Stomach (tissue), 9 donors: Measurements from ENCODE around the gene LRMDA. TPM values are rescaled to one million over a fixed set of nuclear protein-coding genes. Genes with fewer than 3 reads are reported as not detected.
A peak's percentile ranks its signal among the peaks of the same experiment; 100 is the strongest.

Experiments used
- DNase-seq, 2 donors: peaks; one replicate each; pipeline versions ENCODE4 v3.0.0 to v3.0.0-alpha.2; 2013 to 2019
- H3K27ac ChIP-seq, 5 donors: fragments of 200-600 bp in 4 of 5; sonication (generic) in 4 of 5; one replicate each; pipeline ENCODE4 v1.5.1; 2013 to 2019; ENCODE audit warnings: mild to moderate bottlenecking in 1 of 5, moderate library complexity in 1 of 5
- H3K27me3 ChIP-seq, 3 donors: fragments of 200-600 bp; sonication (generic); one replicate each; pipeline ENCODE4 v1.5.1; 2017 to 2019; ENCODE audit warnings: mixed run types in 1 of 3
- H3K36me3 ChIP-seq, 4 donors: fragments of 200-600 bp; sonication (generic); 1 replicate in 3 of 4; 2 replicates in 1 of 4; pipeline ENCODE4 v1.5.1; 2016 to 2019
- H3K4me1 ChIP-seq, 4 donors: fragments of 200-600 bp; sonication (generic); one replicate each; pipeline ENCODE4 v1.5.1; 2016 to 2019
- H3K4me3 ChIP-seq, 4 donors: fragments of 200-600 bp; sonication (generic) in 3 of 4; one replicate each; pipeline ENCODE4 v1.5.1; 2016 to 2019; ENCODE audit warnings: mild to moderate bottlenecking in 1 of 4
- H3K9me3 ChIP-seq, 4 donors: fragments of 200-600 bp; sonication (generic); one replicate each; pipeline ENCODE4 v1.5.1; 2016 to 2019
- EP300 ChIP-seq: sonication (generic); formaldehyde crosslinking; IDR thresholded peaks from one replicate; pipeline ENCODE4 v1.6.1; 2017; ENCODE audit warnings: antibody characterized with exemption
- POLR2A ChIP-seq, 4 donors: fragments of 450-650 bp; IDR thresholded peaks; one replicate each; pipeline ENCODE4 v1.6.1; 2016; ENCODE audit warnings: antibody characterized with exemption in 4 of 4, control low read depth in 2 of 4, mild to moderate bottlenecking in 1 of 4, moderate library complexity in 1 of 4
- POLR2AphosphoS5 ChIP-seq, 3 donors: sonication (generic); formaldehyde crosslinking; IDR thresholded peaks; one replicate each; pipeline ENCODE4 v1.6.1; 2016; ENCODE audit warnings: antibody characterized with exemption in 3 of 3
- WGBS, 5 donors: extraction: QIAGEN DNeasy Blood & Tissue Kit in 3 of 5; methylation state at CpG; one replicate each; pipeline versions ENCODE4 v1.1.5 to v1.1.7; 2013 to 2018; 5-methylcytosine and 5-hydroxymethylcytosine counted together
- intact Hi-C: fragments of 100-400 bp; cut with DNase I; formaldehyde crosslinking; loops from one replicate; pipeline ENCODE4 v1.15.1; 2023; ENCODE audit warnings: low total_unique reads
- polyA plus RNA-seq, 3 donors: library from polyadenylated mRNA; stranded (reverse); fragments of 200-250 nt; gene quantifications; one replicate each; pipeline ENCODE4 v1.2.3, GENCODE V29; 2013
- total RNA-seq, 5 donors: library from RNA; depleted of rRNA; stranded (reverse); fragments of >200 nt; gene quantifications; one replicate each; pipeline versions ENCODE4 v1.1.0 to v1.2.3, GENCODE V29; 2014 to 2016
- TF ChIP-seq, protein P1 (sequence below), 7 experiments: fragments of 450-650 bp in 4 of 7; fragments of 200-600 bp in 3 of 7; sonication (generic) in 3 of 7; IDR thresholded peaks; one replicate each; pipeline ENCODE4 v1.5.1; 2016 to 2019; ENCODE audit warnings: antibody characterized with exemption in 7 of 7, control low read depth in 2 of 7, mild to moderate bottlenecking in 1 of 7
- donor health status: healthy with polysubstance abuse.
- donor health status: Bipolar disorder and iron deficiency.
- donor health status: healthy.

The LRMDA gene
- total and polyA plus RNA-seq, 8 donors: 1.3 to 30.2 (median 13.6) TPM; not detected in 1

DNA sequence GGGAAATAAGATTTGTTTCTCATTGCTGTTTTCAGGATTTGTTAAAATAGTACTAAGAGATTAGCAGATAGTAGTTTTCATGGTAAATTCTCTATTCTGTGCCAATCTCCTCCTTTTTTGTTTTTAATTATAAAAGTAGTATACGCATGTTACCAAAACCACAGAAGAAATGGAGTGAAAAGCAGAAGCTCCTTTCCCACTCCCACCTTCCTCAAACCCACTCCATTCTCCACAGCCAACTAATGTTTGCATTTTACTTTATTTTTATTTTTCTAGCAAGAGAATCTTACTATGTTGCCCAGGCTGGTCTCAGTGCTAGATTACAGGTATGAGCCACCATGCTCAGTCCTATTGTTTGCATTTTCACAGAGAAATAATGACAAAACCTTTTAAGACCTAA, 4.5 kb upstream of the LRMDA start:
- H3K4me1 ChIP-seq: peaks cover 18 to 42% (median 38%) of the 10 kb centered on the region in 4 donors
- intact Hi-C loops: no loop called here
- no peaks in the 10 kb centered on the region for H3K36me3 ChIP-seq
- no peak overlapping the region for H3K27ac ChIP-seq
- no peaks in the 10 kb centered on the region for H3K9me3 ChIP-seq
- no peak for DNase-seq
- TF ChIP-seq, protein P1, sequence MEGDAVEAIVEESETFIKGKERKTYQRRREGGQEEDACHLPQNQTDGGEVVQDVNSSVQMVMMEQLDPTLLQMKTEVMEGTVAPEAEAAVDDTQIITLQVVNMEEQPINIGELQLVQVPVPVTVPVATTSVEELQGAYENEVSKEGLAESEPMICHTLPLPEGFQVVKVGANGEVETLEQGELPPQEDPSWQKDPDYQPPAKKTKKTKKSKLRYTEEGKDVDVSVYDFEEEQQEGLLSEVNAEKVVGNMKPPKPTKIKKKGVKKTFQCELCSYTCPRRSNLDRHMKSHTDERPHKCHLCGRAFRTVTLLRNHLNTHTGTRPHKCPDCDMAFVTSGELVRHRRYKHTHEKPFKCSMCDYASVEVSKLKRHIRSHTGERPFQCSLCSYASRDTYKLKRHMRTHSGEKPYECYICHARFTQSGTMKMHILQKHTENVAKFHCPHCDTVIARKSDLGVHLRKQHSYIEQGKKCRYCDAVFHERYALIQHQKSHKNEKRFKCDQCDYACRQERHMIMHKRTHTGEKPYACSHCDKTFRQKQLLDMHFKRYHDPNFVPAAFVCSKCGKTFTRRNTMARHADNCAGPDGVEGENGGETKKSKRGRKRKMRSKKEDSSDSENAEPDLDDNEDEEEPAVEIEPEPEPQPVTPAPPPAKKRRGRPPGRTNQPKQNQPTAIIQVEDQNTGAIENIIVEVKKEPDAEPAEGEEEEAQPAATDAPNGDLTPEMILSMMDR (IDR thresholded peaks at IDR 0.05): no peak
- H3K27me3 ChIP-seq: no peaks in the 10 kb centered on the region
- no peak overlapping the region for H3K4me3 ChIP-seq
- 81 to 94% (median 90%) methylated on average over 1 of the region's 1 CpG for WGBS, 5 donors

DNA sequence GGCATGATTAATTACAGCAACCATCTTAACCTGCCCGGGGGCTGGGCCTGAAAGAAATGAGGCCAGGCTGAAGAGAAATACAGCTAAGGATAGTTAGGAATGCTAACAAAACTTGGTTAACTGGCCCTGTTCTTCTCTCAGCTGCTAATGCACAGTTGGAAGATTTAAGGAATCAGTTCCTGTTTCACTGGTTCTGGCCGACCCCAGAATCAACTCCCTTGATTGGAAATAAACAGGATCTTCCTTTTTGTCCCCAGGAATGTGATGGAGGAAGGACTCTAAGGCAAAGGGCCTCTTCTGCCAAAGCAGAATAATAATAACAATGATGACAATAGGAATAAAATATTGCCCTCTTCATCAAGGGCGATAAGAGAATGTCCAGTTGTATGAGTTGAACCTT, 3.5 kb upstream of the LRMDA start:
- TF ChIP-seq, protein P1 (IDR thresholded peaks at IDR 0.05): no peak
- no peak for TF ChIP-seq POLR2A (IDR thresholded peaks at IDR 0.05)
- TF ChIP-seq EP300: no peak
- TF ChIP-seq POLR2AphosphoS5 (IDR thresholded peaks at IDR 0.05): no peak
- H3K9me3 ChIP-seq: no peaks in the 10 kb centered on the region
- intact Hi-C loops: no loop called here
- peak overlapping the region in 3 of 5 donors; percentile 38 to 88 (median 79) for H3K27ac ChIP-seq
- no peaks in the 10 kb centered on the region for H3K27me3 ChIP-seq
- peaks cover 18 to 51% (median 46%) of the 10 kb centered on the region in 4 donors for H3K4me1 ChIP-seq
- H3K4me3 ChIP-seq: no peak overlapping the region
- 46 to 63% (median 51%) methylated on average over 3 of the region's 3 CpGs for WGBS, 5 donors
- no peak for DNase-seq
- H3K36me3 ChIP-seq: no peaks in the 10 kb centered on the region

DNA sequence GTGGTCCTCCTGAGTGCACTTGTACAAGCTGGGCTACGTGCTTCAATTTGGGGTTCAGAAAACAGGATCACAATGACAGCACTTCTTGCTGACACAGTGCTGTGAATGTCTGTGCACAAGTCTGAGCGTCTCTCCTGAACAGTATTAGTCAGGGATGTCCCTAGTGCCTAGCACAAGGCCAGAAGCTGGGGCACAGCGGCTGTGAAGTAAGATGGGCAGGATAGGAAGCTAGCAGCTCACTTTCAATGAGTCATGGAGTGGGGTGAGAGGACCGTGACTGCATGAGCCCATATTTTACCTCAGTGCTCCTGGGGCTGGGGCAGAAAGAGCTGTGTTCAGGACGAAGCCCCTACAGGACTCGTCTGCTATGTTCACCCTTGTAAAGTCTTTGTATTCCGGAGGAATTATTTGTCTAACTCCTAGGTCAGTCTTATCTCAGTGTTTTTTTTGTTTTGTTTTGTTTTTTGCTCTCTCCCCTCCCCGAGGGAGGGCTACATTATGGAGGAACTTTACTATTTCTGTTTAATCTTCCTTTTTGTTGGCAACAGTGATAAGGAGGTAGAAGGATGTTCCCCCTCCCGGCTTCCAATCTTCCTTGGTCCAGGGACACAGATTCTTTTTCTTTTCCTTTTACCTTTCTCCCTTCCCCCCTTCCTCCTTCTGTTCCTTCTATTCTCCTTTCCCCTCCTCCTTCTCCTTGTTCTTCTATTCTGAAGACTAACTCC, 2.8 kb upstream of the LRMDA start:
- TF ChIP-seq EP300 (no peak), POLR2A (IDR thresholded peaks at IDR 0.05) (no peak), POLR2AphosphoS5 (IDR thresholded peaks at IDR 0.05) (no peak)
- TF ChIP-seq, protein P1 (IDR thresholded peaks at IDR 0.05): no peak
- Histone ChIP-seq H3K27me3 (no peaks in the 10 kb centered on the region), H3K27ac (peak overlapping the region in 4 of 5 donors; percentile 26 to 88 (median 58)), H3K9me3 (no peaks in the 10 kb centered on the region), H3K36me3 (no peaks in the 10 kb centered on the region), H3K4me1 (peaks cover 18 to 52% (median 46%) of the 10 kb centered on the region in 4 donors), H3K4me3 (no peak overlapping the region)
- intact Hi-C loops: no loop called here
- WGBS, 5 donors: 43 to 60% (median 53%) methylated on average over 9 of the region's 9 CpGs
- no peak for DNase-seq

DNA sequence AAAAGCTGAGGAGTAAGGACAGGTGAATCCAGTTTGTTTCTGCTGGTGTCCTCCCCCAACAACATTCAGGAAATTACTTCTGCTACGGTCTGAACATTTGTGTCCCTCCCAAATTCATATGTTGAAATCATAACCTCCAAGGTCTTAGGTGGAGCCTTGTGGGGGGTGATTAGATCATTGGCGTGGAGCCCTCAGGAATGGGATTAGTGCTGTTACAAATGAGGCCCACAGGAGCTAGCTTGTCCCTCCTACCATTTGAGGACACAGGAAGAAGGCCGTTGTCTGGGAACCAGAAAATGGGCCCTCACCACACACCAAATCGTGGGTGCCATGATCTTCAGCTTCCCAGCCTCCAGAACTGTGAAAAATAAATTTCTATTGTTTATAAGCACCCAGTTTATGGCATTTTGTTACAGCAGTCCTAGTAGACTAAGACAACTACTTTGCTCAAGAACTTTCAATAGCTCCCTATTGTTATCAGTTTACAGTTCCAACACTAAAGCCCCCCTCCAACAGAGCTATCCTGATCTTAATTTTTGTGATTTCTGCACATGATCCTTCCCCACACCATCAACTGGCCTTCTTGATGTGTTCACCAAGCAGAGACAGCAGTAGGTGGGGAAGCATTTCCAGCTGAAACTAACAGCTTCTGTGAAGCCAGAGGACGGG, 2.1 kb upstream of the LRMDA start:
- Histone ChIP-seq H3K27me3 (no peaks in the 10 kb centered on the region), H3K4me3 (no peak overlapping the region), H3K9me3 (no peaks in the 10 kb centered on the region), H3K36me3 (no peaks in the 10 kb centered on the region), H3K4me1 (peaks cover 18 to 56% (median 48%) of the 10 kb centered on the region in 4 donors), H3K27ac (peak overlapping the region in 4 of 5 donors; percentile 71 to 88 (median 83))
- 75 to 78% (median 76%) methylated on average over 5 of the region's 5 CpGs for WGBS, 5 donors
- TF ChIP-seq POLR2AphosphoS5 (IDR thresholded peaks at IDR 0.05) (no peak), EP300 (no peak), POLR2A (IDR thresholded peaks at IDR 0.05) (no peak)
- TF ChIP-seq, protein P1 (IDR thresholded peaks at IDR 0.05): no peak
- intact Hi-C loops: no loop called here
- no peak for DNase-seq
